A549 (cell line): ENCODE data around the gene TMEM120B. TPM values are rescaled to one million over a fixed set of nuclear protein-coding genes. Genes with fewer than 3 reads are reported as not detected.

Experiments used
- ATAC-seq, 2 experiments: fragments of 200-7000 bp in 1 of 2; fragments of >200 bp in 1 of 2; cut with Nextera tagmentation in 1 of 2; cut with Tn5 transposase in 1 of 2; 3 replicates each; pipeline versions ENCODE4 v1.8.0 to v1.9.1; 2018 to 2020; ENCODE audit warnings: mild to moderate bottlenecking in 1 of 2, moderate library complexity in 1 of 2
- CTCF ChIA-PET: fragments of 300-600 bp; sonication (Branson Sonifier 250); formaldehyde crosslinking; extraction: SDS; loops from one replicate; lab custom pipeline; 2021; ENCODE audit warnings: antibody characterized with exemption, inconsistent platforms; lab: Yijun Ruan, JAX
- POLR2A ChIA-PET: fragments of 350-600 bp; formaldehyde crosslinking; extraction: SDS; loops from one replicate; lab custom pipeline; 2021; ENCODE audit warnings: antibody characterized with exemption, inconsistent platforms; lab: Yijun Ruan, JAX
- DNase-seq, 2 experiments: peaks; one replicate each; pipeline versions ENCODE4 v3.0.0 to v3.0.0-alpha.2; 2011 to 2016; ENCODE audit warnings: low read depth in 1 of 2, low spot score in 1 of 2
- FAIRE-seq: peaks from 2 replicates; lab custom pipeline; 2011; peaks lifted over from hg19 to GRCh38; lab: Jason Lieb, UNC
- H3K27ac ChIP-seq, 2 experiments: fragments of >200 bp; sonication (Bioruptor Twin); formaldehyde crosslinking; 3 replicates each; pipeline ENCODE4 v1.5.1; 2016 to 2017
- H3K4me1 ChIP-seq: fragments of >200 bp; sonication (Bioruptor Twin); formaldehyde crosslinking; 3 replicates; pipeline ENCODE4 v1.6.1; 2016
- H3K4me2 ChIP-seq: fragments of >200 bp; sonication (Bioruptor Twin); formaldehyde crosslinking; 3 replicates; pipeline ENCODE4 v1.6.1; 2016
- H3K4me3 ChIP-seq: fragments of >200 bp; sonication (Bioruptor Twin); formaldehyde crosslinking; 3 replicates; pipeline ENCODE4 v1.5.1; 2016
- H3K9me3 ChIP-seq: fragments of >200 bp; sonication (Bioruptor Twin); formaldehyde crosslinking; 3 replicates; pipeline ENCODE4 v1.6.1; 2016
- ATOH8 ChIP-seq: fragments of 250-450 bp; sonication (Bioruptor Pico); IDR thresholded peaks from 2 replicates; pipeline ENCODE4 v1.5.0; 2020; ENCODE audit warnings: low read depth, mild to moderate bottlenecking, moderate library complexity
- BHLHE40 ChIP-seq: IDR thresholded peaks from 2 replicates; pipeline ENCODE4 v1.6.1; 2012; ENCODE audit warnings: low read depth, low read length, inconsistent platforms
- CBX8 ChIP-seq: fragments of 200-600 bp; sonication (generic); IDR thresholded peaks from 2 replicates; pipeline ENCODE4 v1.6.1; 2016
- CEBPB ChIP-seq, 2 experiments: fragments of >200 bp in 1 of 2; sonication (Bioruptor Twin) in 1 of 2; formaldehyde crosslinking in 1 of 2; IDR thresholded peaks; 2 replicates each; pipeline ENCODE4 v1.6.1; 2012 to 2016
- CTCF ChIP-seq: fragments of >200 bp; sonication (Bioruptor Twin); formaldehyde crosslinking; IDR thresholded peaks from 3 replicates; pipeline ENCODE4 v1.5.1; 2016
- ESRRA ChIP-seq: fragments of 150-350 bp; IDR thresholded peaks from 2 replicates; pipeline ENCODE4 v1.6.1; 2014; ENCODE audit warnings: mild to moderate bottlenecking, low read length, borderline replicate concordance
- FOSL2 ChIP-seq, 2 experiments: fragments of 450-650 bp in 1 of 2; fragments of >200 bp in 1 of 2; sonication (Bioruptor Twin) in 1 of 2; formaldehyde crosslinking; IDR thresholded peaks; 2 replicates each; pipeline versions ENCODE4 v1.5.0 to v1.6.1; 2016 to 2020; ENCODE audit warnings: mild to moderate bottlenecking in 1 of 2, moderate library complexity in 1 of 2
- FOXS1 ChIP-seq: fragments of 250-450 bp; sonication (Bioruptor Pico); IDR thresholded peaks from 2 replicates; pipeline ENCODE4 v1.5.0; 2020; ENCODE audit warnings: mild to moderate bottlenecking, moderate library complexity
- HDAC2 ChIP-seq: fragments of 200-600 bp; sonication (generic); IDR thresholded peaks from 2 replicates; pipeline ENCODE4 v1.6.1; 2016
- HEYL ChIP-seq: fragments of 250-450 bp; sonication (Bioruptor Pico); IDR thresholded peaks from 2 replicates; pipeline ENCODE4 v1.8.0; 2021; ENCODE audit warnings: mild to moderate bottlenecking, moderate library complexity
- HOXA7 ChIP-seq: fragments of 250-450 bp; sonication (Bioruptor Pico); IDR thresholded peaks from 2 replicates; pipeline ENCODE4 v1.5.0; 2020; ENCODE audit warnings: mild to moderate bottlenecking, moderate library complexity
- JUNB ChIP-seq: fragments of >200 bp; sonication (Bioruptor Twin); formaldehyde crosslinking; IDR thresholded peaks from 2 replicates; pipeline ENCODE4 v1.6.1; 2016
- KDM1A ChIP-seq: fragments of 200-600 bp; sonication (generic); IDR thresholded peaks from 2 replicates; pipeline ENCODE4 v1.6.1; 2016; ENCODE audit warnings: low read depth, mild to moderate bottlenecking
- KDM5A ChIP-seq: fragments of 200-600 bp; sonication (generic); IDR thresholded peaks from 2 replicates; pipeline ENCODE4 v1.6.1; 2016; ENCODE audit warnings: antibody characterized with exemption, mild to moderate bottlenecking
- NPAS2 ChIP-seq: fragments of 250-450 bp; sonication (Bioruptor Pico); IDR thresholded peaks from 2 replicates; pipeline ENCODE4 v1.8.0; 2022; ENCODE audit warnings: mild to moderate bottlenecking, moderate library complexity, borderline replicate concordance
- PHF8 ChIP-seq: fragments of 200-600 bp; sonication (generic); IDR thresholded peaks from 2 replicates; pipeline ENCODE4 v1.6.1; 2016; ENCODE audit warnings: low read depth, mild to moderate bottlenecking, antibody characterized with exemption, moderate library complexity, borderline replicate concordance
- POLR2AphosphoS2 ChIP-seq: conservative IDR thresholded peaks from 2 replicates; pipeline ENCODE4 v1.6.1; 2012; ENCODE audit warnings: low read length, improper control_type of control experiment, inconsistent platforms
- RAD21 ChIP-seq, 2 experiments: fragments of >200 bp in 1 of 2; sonication (Bioruptor Twin) in 1 of 2; formaldehyde crosslinking in 1 of 2; IDR thresholded peaks in 1 of 2; conservative IDR thresholded peaks in 1 of 2; 2 replicates in 1 of 2; 3 replicates in 1 of 2; pipeline ENCODE4 v1.6.1; 2012 to 2018; ENCODE audit warnings: inconsistent platforms in 1 of 2
- RCOR1 ChIP-seq: fragments of 150-350 bp; IDR thresholded peaks from 2 replicates; pipeline ENCODE4 v1.6.1; 2014; ENCODE audit warnings: antibody characterized with exemption, low read length, low read depth
- RFX5 ChIP-seq: fragments of 450-650 bp; IDR thresholded peaks from 2 replicates; pipeline ENCODE4 v1.7.1; 2014; ENCODE audit warnings: antibody characterized with exemption, mild to moderate bottlenecking, moderate library complexity
- RNF2 ChIP-seq: fragments of 200-600 bp; sonication (generic); IDR thresholded peaks from 2 replicates; pipeline ENCODE4 v1.6.1; 2016; ENCODE audit warnings: low read depth, mild to moderate bottlenecking, antibody characterized with exemption, moderate library complexity, borderline replicate concordance
- SMC3 ChIP-seq: fragments of >200 bp; sonication (Bioruptor Twin); formaldehyde crosslinking; IDR thresholded peaks from 3 replicates; pipeline ENCODE4 v1.6.1; 2018; ENCODE audit warnings: inconsistent platforms
- TFCP2L1 ChIP-seq: fragments of 250-450 bp; sonication (Bioruptor Pico); IDR thresholded peaks from 2 replicates; pipeline ENCODE4 v1.5.0; 2021; ENCODE audit warnings: mild to moderate bottlenecking
- USF2 ChIP-seq: fragments of 450-650 bp; IDR thresholded peaks from 2 replicates; pipeline ENCODE4 v1.6.1; 2014; ENCODE audit warnings: antibody characterized with exemption
- ZC3H11A ChIP-seq: fragments of 450-650 bp; IDR thresholded peaks from 2 replicates; pipeline ENCODE4 v1.6.1; 2014; ENCODE audit warnings: antibody characterized with exemption, mild to moderate bottlenecking
- WGBS: methylation state at CpG from one replicate; pipeline ENCODE4 v1.1.6; 2017; ENCODE audit errors: missing lambda C conversion rate; 5-methylcytosine and 5-hydroxymethylcytosine counted together
- polyA plus RNA-seq, 4 experiments: library from polyadenylated mRNA; depleted of rRNA in 3 of 4; stranded (reverse); fragments of >200 nt; fragmentation: RNase III in 1 of 4; extraction: RNeasy Plus Mini Kit Qiagen cat#74134 plus additional on column Dnase treatment in 1 of 4; gene quantifications; 2 replicates in 3 of 4; 3 replicates in 1 of 4; pipeline ENCODE4 v1.2.3, GENCODE V29; 2011 to 2017
- TF ChIP-seq, protein P1 (sequence below): fragments of 250-450 bp; sonication (Bioruptor Pico); IDR thresholded peaks from 2 replicates; pipeline ENCODE4 v1.5.0; 2021; ENCODE audit warnings: mild to moderate bottlenecking, moderate library complexity, borderline replicate concordance
- TF ChIP-seq, protein P2 (sequence below): IDR thresholded peaks from 2 replicates; pipeline ENCODE4 v1.6.1; 2012

The TMEM120B gene
- polyA plus RNA-seq, 2 of the 4 experiments (the other 2 are of a cell fraction): 10.6 to 13.2 TPM

- TF ChIP-seq PHF8 (no peak), USF2 (no peak), RAD21 (conservative IDR thresholded peaks at IDR 0.05 in 1 of 2, IDR thresholded peaks at IDR 0.05 in 1 of 2) (no peak), NPAS2 (CRISPR knock-in tag) (no peak), SMC3 (no peak), RFX5 (no peak), KDM5A (no peak)
These were observed 66.2 kb downstream of the TMEM120B start (continued) for GRCh38 chr12:121778567-121779421.

GRCh38 chr12:121779422-121779895 lies 66.9 kb downstream of the TMEM120B start:
- ChIA-PET POLR2A (interaction anchor here (0.9 kb wide), 1 partner anchor 15 kb away, joined by 3 read pairs; no protein-coding TSS in a partner anchor), CTCF (interaction anchor here (0.8 to 72.2 kb wide), 6 partner anchors 6 to 109 kb away, joined by 3 to 2657 read pairs (median 258); partner anchors contain the start of genes PSMD9, RHOF and SETD1B)
- Histone ChIP-seq H3K9me3 (no peaks in the 10 kb centered on the region), H3K4me2 (no peak overlapping the region), H3K4me3 (no peak overlapping the region), H3K27ac (peak overlapping the region in 1 of 2 experiments; percentile 59; a peak in 3 of 6 replicates), H3K4me1 (peaks cover 65% of the 10 kb centered on the region)
- no peak for DNase-seq
- 82% methylated on average over 3 of the region's 17 CpGs for WGBS
- TF ChIP-seq HDAC2 (no peak), ATOH8 (CRISPR knock-in tag) (no peak), RCOR1 (no peak), TFCP2L1 (CRISPR knock-in tag) (no peak), RNF2 (no peak), JUNB (no peak), CBX8 (no peak)
- no peak for ATAC-seq
- FAIRE-seq: no peak

DNA sequence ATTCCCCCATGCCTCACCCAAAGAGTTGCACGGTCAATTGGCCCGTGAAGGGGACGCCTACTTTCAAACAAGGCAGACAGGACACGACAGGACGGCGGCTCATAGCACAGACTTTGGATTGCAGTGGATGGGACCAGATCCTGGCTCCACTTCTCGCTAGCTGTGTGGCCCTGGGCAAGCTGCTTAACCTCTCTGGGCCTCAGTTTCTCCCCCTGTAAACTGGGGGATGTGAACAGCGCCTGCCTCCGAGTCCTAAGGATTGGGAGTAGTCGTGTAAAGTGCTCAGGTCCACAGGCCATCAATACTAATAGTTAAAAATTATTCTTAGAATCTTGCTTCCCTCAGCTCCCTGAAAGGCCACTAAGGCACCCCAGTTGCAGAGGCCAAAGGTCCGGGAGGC lies 67.9 kb downstream of the TMEM120B start:
- FAIRE-seq (no peak), DNase-seq (no peak), ATAC-seq (no peak)
- H3K9me3 ChIP-seq: no peaks in the 10 kb centered on the region
- H3K4me2 ChIP-seq: no peak overlapping the region
- ChIA-PET CTCF (interaction anchor here (0.5 to 72.2 kb wide), 4 partner anchors 5 to 110 kb away, joined by 3 to 2657 read pairs (median 1583); partner anchors contain the start of genes RHOF and SETD1B), POLR2A (no interaction called here)
- H3K4me3 ChIP-seq: no peak overlapping the region
- H3K4me1 ChIP-seq: peaks cover 65% of the 10 kb centered on the region
- 91% methylated on average over 11 of the region's 11 CpGs for WGBS
- no peak for TF ChIP-seq HOXA7 (CRISPR knock-in tag)
- TF ChIP-seq, protein P1, sequence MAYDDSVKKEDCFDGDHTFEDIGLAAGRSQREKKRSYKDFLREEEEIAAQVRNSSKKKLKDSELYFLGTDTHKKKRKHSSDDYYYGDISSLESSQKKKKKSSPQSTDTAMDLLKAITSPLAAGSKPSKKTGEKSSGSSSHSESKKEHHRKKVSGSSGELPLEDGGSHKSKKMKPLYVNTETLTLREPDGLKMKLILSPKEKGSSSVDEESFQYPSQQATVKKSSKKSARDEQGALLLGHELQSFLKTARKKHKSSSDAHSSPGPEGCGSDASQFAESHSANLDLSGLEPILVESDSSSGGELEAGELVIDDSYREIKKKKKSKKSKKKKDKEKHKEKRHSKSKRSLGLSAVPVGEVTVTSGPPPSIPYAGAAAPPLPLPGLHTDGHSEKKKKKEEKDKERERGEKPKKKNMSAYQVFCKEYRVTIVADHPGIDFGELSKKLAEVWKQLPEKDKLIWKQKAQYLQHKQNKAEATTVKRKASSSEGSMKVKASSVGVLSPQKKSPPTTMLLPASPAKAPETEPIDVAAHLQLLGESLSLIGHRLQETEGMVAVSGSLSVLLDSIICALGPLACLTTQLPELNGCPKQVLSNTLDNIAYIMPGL (CRISPR knock-in tag): no peak
- no peak for TF ChIP-seq KDM1A
- no peak for TF ChIP-seq POLR2AphosphoS2
- TF ChIP-seq CTCF: no peak
- no peak for TF ChIP-seq ESRRA
- TF ChIP-seq FOSL2 (IDR thresholded peaks at IDR 0.05): no peak
- no peak for TF ChIP-seq FOSL2 (CRISPR knock-in tag; IDR thresholded peaks at IDR 0.05)
- TF ChIP-seq KDM5A: no peak
- no peak for TF ChIP-seq BHLHE40
- no peak for TF ChIP-seq RFX5
- TF ChIP-seq CEBPB (IDR thresholded peaks at IDR 0.05): no peak
- TF ChIP-seq ZC3H11A: no peak
- TF ChIP-seq FOXS1: no peak
- TF ChIP-seq SMC3: no peak
- TF ChIP-seq, protein P2, sequence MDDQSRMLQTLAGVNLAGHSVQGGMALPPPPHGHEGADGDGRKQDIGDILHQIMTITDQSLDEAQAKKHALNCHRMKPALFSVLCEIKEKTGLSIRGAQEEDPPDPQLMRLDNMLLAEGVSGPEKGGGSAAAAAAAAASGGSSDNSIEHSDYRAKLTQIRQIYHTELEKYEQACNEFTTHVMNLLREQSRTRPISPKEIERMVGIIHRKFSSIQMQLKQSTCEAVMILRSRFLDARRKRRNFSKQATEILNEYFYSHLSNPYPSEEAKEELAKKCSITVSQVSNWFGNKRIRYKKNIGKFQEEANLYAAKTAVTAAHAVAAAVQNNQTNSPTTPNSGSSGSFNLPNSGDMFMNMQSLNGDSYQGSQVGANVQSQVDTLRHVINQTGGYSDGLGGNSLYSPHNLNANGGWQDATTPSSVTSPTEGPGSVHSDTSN: no peak
- no peak for TF ChIP-seq HEYL
- peak overlapping the region in 1 of 2 experiments; percentile 100; a peak in 3 of 6 replicates for H3K27ac ChIP-seq
